ENCODE measurements around the gene OSBPL8. TPM values are rescaled to one million over a fixed set of nuclear protein-coding genes. Genes with fewer than 3 reads are reported as not detected.
A peak's percentile ranks its signal among the peaks of the same experiment; 100 is the strongest.

The OSBPL8 gene
- total and polyA plus RNA-seq, 2 experiments from 2014 or later, result 78.0 to 124 TPM

DNA sequence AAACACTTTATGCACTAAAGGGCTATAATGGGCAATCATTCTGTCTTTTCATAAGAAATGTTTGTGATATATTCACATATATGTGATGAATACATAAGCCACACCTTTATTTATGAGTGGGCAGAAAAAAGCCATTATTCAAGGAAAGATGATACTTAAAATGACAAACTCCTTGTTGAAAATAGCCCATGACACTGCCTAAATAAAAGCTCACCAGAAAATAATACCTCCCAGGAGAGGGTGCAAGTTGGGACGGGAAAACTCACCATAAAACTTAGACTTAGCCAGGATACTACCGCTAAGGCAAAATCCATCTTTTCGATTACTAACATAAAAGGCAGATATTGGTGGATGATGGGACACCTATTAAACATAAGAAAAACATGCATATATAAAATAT lies 175.6 kb downstream of the OSBPL8 start:
- no peak overlapping the region for H3K27ac Mint-ChIP-seq
- peaks cover 5% of the 10 kb centered on the region for H3K4me1 Mint-ChIP-seq
- Histone ChIP-seq H3K36me3 (ENCODE audit: insufficient read depth) (no peaks in the 10 kb centered on the region), H4K20me1 (replicated peaks; ENCODE audit: insufficient read depth) (no peaks in the 10 kb centered on the region), H3F3A (replicated peaks; ENCODE audit: low read depth) (no peaks in the 10 kb centered on the region), H3K4me3 (no peak overlapping the region), H3K4me2 (no peak overlapping the region), H3K27ac (ENCODE audit: low read depth) (no peak overlapping the region), H3K27me3 (ENCODE audit: insufficient read depth) (no peaks in the 10 kb centered on the region), H3K9me2 (ENCODE audit: insufficient read depth) (no peaks in the 10 kb centered on the region), H3K79me2 (replicated peaks; ENCODE audit: insufficient read depth) (no peaks in the 10 kb centered on the region), H3K4me1 (ENCODE audit: insufficient read depth) (peaks cover 8% of the 10 kb centered on the region; the same call in 1 of the 2 replicates), H2AFZ (no peak overlapping the region)
- H3K27me3 Mint-ChIP-seq (ENCODE audit: insufficient read depth, low read depth, poor library complexity), result no peaks in the 10 kb centered on the region
- TF ChIP-seq ZNF462 (CRISPR knock-in tag; IDR thresholded peaks at IDR 0.05), result no peak
- no peak for TF ChIP-seq EZH2 (IDR thresholded peaks at IDR 0.05; ENCODE audit: low read depth, unreplicated experiment)
- TF ChIP-seq NANOG (IDR thresholded peaks at IDR 0.05; ENCODE audit: borderline replicate concordance), result no peak
- H3K36me3 Mint-ChIP-seq (ENCODE audit: low read depth), result peaks cover 5% of the 10 kb centered on the region; the same call in 2 of the 3 replicates
- ATAC-seq (no peak), DNase-seq (ENCODE audit: low spot score) (no peak)
- H3K4me3 Mint-ChIP-seq, result no peak overlapping the region
- H3K9me3 Mint-ChIP-seq, result no peaks in the 10 kb centered on the region

GRCh38 chr12:76379261-76379660 lies 180.3 kb downstream of the OSBPL8 start:
- Mint-ChIP-seq H3K4me3 (no peak overlapping the region), H3K4me1 (no peaks in the 10 kb centered on the region), H3K9me3 (no peaks in the 10 kb centered on the region), H3K27me3 (ENCODE audit: insufficient read depth, low read depth, poor library complexity) (no peaks in the 10 kb centered on the region), H3K27ac (peak overlapping the region; percentile 54), H3K36me3 (ENCODE audit: low read depth) (peaks cover 15% of the 10 kb centered on the region; the same call in 2 of the 3 replicates)
- Histone ChIP-seq H3K4me2 (no peak overlapping the region), H3K4me3 (no peak overlapping the region), H2AFZ (no peak overlapping the region), H3K79me2 (replicated peaks; ENCODE audit: insufficient read depth) (no peaks in the 10 kb centered on the region), H3K9me2 (ENCODE audit: insufficient read depth) (no peaks in the 10 kb centered on the region), H3K27me3 (ENCODE audit: insufficient read depth) (no peaks in the 10 kb centered on the region), H3F3A (replicated peaks; ENCODE audit: low read depth) (no peaks in the 10 kb centered on the region), H3K27ac (ENCODE audit: low read depth) (no peak overlapping the region), H4K20me1 (replicated peaks; ENCODE audit: insufficient read depth) (no peaks in the 10 kb centered on the region), H3K4me1 (ENCODE audit: insufficient read depth) (no peaks in the 10 kb centered on the region), H3K36me3 (ENCODE audit: insufficient read depth) (peaks cover 4% of the 10 kb centered on the region; the same call in 1 of the 2 replicates)
- no peak for ATAC-seq
- no peak for DNase-seq (ENCODE audit: low spot score)
- TF ChIP-seq, protein P1, sequence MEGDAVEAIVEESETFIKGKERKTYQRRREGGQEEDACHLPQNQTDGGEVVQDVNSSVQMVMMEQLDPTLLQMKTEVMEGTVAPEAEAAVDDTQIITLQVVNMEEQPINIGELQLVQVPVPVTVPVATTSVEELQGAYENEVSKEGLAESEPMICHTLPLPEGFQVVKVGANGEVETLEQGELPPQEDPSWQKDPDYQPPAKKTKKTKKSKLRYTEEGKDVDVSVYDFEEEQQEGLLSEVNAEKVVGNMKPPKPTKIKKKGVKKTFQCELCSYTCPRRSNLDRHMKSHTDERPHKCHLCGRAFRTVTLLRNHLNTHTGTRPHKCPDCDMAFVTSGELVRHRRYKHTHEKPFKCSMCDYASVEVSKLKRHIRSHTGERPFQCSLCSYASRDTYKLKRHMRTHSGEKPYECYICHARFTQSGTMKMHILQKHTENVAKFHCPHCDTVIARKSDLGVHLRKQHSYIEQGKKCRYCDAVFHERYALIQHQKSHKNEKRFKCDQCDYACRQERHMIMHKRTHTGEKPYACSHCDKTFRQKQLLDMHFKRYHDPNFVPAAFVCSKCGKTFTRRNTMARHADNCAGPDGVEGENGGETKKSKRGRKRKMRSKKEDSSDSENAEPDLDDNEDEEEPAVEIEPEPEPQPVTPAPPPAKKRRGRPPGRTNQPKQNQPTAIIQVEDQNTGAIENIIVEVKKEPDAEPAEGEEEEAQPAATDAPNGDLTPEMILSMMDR (conservative IDR thresholded peaks at IDR 0.05; ENCODE audit: low read depth in 2 of 2), result no peak
- TF ChIP-seq STAT1 (IDR thresholded peaks at IDR 0.05; ENCODE audit: unreplicated experiment) (no peak), EZH2phosphoT487 (IDR thresholded peaks at IDR 0.05; ENCODE audit: unreplicated experiment) (no peak), EZH2 (IDR thresholded peaks at IDR 0.05; ENCODE audit: low read depth, unreplicated experiment) (no peak), REST (IDR thresholded peaks at IDR 0.05; ENCODE audit: unreplicated experiment) (no peak), ZNF331 (CRISPR knock-in tag; IDR thresholded peaks at IDR 0.05; ENCODE audit: low read depth) (no peak), ETS1 (IDR thresholded peaks at IDR 0.05) (no peak), NANOG (IDR thresholded peaks at IDR 0.05; ENCODE audit: borderline replicate concordance) (no peak)

Measured in GM23338 (cell line).